Measurements from ENCODE around the gene MACROD2.

The MACROD2 gene

DNA sequence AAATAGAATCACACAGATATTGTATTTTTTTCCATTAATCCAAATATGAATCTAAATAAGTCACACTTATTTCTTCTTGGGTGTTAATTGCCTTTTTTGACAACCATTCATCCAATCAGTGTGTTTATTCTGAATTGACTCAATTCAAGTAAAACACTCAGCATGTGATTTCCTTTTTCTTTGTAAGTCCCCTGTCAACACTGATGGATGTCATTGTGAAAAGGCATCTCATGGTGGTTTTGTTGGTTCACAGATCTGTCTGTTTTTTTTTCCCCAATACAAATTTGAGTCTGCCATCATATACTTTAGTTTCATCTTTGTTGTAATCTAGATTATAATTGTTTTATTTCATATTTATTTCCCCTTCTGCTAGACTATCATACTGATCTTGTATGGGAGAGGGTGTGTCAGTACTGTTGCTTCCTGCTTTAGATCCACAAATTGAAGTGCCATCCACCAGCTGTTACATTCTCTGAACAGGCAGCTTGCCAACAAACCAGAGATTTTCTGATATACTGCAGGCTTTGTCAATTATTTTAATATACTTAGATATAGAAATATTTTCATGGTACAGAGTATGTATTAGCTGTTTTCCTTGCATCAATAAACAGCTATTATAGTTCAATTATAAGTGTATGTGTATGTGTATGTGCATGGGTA, 406.3 kb downstream of the MACROD2 start:
- Histone ChIP-seq H3K27me3 (replicated peaks; ENCODE audit: control insufficient read depth, insufficient read depth, low read length) (no peaks in the 10 kb centered on the region), H3K36me3 (ENCODE audit: control insufficient read depth, insufficient read depth, low read length) (no peaks in the 10 kb centered on the region), H3K4me3 (replicated peaks; ENCODE audit: low read depth, low read length) (no peak overlapping the region)
- peak; percentile 34 for DNase-seq (ENCODE audit: extremely low read depth, insufficient read length)
- TF ChIP-seq, protein P1, sequence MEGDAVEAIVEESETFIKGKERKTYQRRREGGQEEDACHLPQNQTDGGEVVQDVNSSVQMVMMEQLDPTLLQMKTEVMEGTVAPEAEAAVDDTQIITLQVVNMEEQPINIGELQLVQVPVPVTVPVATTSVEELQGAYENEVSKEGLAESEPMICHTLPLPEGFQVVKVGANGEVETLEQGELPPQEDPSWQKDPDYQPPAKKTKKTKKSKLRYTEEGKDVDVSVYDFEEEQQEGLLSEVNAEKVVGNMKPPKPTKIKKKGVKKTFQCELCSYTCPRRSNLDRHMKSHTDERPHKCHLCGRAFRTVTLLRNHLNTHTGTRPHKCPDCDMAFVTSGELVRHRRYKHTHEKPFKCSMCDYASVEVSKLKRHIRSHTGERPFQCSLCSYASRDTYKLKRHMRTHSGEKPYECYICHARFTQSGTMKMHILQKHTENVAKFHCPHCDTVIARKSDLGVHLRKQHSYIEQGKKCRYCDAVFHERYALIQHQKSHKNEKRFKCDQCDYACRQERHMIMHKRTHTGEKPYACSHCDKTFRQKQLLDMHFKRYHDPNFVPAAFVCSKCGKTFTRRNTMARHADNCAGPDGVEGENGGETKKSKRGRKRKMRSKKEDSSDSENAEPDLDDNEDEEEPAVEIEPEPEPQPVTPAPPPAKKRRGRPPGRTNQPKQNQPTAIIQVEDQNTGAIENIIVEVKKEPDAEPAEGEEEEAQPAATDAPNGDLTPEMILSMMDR (IDR thresholded peaks at IDR 0.05; ENCODE audit: insufficient read depth, low read length, poor library complexity, severe bottlenecking), result no peak

DNA sequence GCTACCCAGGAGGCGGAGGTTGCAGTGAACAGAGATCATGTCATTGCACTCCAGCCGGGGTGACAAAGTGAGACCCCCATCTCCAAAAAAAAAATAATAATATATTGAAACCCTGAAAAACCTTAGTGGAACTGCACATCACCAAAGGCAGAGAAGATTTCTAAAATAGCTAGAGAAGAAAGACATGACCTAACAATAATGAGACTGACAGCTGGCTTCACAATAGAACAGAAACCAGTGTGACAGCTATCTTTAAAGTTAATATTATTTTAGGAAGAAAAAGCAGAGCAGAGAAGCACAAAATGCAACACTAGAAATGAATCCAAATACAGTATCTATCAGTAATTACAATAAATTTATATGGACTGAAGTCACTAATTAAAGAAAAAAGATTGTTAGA, 409.2 kb downstream of the MACROD2 start:
- peak; percentile 62 for DNase-seq (ENCODE audit: extremely low read depth, insufficient read length)
- H3K27me3 ChIP-seq (replicated peaks; ENCODE audit: control insufficient read depth, insufficient read depth, low read length), result no peaks in the 10 kb centered on the region
- TF ChIP-seq, protein P1 (IDR thresholded peaks at IDR 0.05; ENCODE audit: insufficient read depth, low read length, poor library complexity, severe bottlenecking), result no peak
- H3K36me3 ChIP-seq (ENCODE audit: control insufficient read depth, insufficient read depth, low read length), result no peaks in the 10 kb centered on the region
- H3K4me3 ChIP-seq (replicated peaks; ENCODE audit: low read depth, low read length), result no peak overlapping the region

DNA sequence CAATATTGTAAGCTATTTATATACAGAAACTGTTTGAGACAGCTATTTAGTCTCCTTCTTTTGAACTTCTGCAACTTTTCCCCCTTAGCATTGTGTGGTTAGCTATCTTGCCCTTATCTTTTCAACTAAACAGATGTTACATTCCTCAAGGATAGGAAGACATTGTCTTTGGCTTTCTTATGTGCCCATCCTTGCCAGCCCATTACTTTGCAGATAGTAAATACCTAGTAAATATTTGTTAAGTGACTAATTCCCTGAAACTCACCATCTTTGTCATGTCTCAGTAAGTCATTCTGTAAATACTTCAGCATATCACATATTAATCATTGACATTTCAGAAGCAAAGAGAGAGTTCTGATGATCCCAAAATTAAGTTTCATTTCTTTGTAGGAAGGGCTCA, 411.2 kb downstream of the MACROD2 start:
- TF ChIP-seq, protein P1 (IDR thresholded peaks at IDR 0.05; ENCODE audit: insufficient read depth, low read length, poor library complexity, severe bottlenecking), result no peak
- no peak for DNase-seq (ENCODE audit: extremely low read depth, insufficient read length)
- H3K36me3 ChIP-seq (ENCODE audit: control insufficient read depth, insufficient read depth, low read length), result no peaks in the 10 kb centered on the region
- no peak overlapping the region for H3K4me3 ChIP-seq (replicated peaks; ENCODE audit: low read depth, low read length)
- no peaks in the 10 kb centered on the region for H3K27me3 ChIP-seq (replicated peaks; ENCODE audit: control insufficient read depth, insufficient read depth, low read length)

DNA sequence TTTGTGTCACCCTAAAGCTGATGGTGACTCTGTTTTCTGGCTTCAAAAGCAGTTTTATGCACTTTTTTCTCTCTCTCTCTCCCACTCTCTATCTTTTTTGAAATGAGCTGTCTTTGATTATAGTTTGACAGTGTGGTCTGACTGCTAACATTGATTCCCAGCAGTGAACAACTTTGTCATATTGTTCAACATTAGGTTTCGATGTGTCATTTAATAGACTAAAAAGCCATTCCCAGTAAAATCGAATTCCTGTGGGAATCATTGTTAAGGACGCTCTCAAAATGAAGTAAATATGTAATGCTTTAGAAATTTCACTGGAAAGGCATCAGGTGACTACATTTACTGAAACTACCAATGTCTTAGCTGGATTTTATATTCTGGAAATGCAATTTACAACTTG, 412.0 kb downstream of the MACROD2 start:
- Histone ChIP-seq H3K36me3 (ENCODE audit: control insufficient read depth, insufficient read depth, low read length) (no peaks in the 10 kb centered on the region), H3K4me3 (replicated peaks; ENCODE audit: low read depth, low read length) (no peak overlapping the region), H3K27me3 (replicated peaks; ENCODE audit: control insufficient read depth, insufficient read depth, low read length) (no peaks in the 10 kb centered on the region)
- TF ChIP-seq, protein P1 (IDR thresholded peaks at IDR 0.05; ENCODE audit: insufficient read depth, low read length, poor library complexity, severe bottlenecking), result no peak
- no peak for DNase-seq (ENCODE audit: extremely low read depth, insufficient read length)

DNA sequence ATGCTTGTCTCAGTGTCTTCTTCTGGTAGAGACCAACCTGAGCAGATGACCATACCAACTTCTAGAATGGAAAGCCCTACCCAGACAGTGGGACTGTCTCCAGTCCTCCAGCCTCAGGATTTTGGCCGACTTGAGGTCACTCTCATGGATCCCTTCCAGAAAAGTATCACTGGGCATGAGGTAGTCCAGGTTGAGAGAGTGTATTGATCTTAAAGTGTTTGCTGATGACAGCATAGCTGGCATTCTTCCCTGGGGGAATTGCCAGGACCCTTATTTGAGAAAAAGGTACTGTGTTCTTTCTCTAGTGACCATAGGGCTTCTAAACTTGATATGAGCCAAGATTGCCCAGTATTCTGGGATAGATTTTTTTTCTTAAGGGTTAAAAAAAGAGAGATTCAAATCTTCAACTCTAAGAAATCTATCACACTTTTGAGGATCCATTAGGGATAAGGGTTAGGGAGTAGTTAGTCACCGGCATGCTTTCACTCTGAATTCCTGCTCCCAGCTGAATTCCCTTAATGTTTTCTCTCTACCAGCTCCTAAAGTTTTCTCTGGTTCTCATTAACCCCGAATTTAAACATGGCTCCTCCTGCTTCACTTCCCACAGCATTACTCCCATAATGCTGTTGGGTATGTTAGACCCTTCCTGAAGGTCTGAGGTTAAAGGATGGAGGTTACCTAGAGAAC, 415.7 kb downstream of the MACROD2 start:
- TF ChIP-seq, protein P1 (IDR thresholded peaks at IDR 0.05; ENCODE audit: insufficient read depth, low read length, poor library complexity, severe bottlenecking), result no peak
- Histone ChIP-seq H3K4me3 (replicated peaks; ENCODE audit: low read depth, low read length) (no peak overlapping the region), H3K36me3 (ENCODE audit: control insufficient read depth, insufficient read depth, low read length) (no peaks in the 10 kb centered on the region), H3K27me3 (replicated peaks; ENCODE audit: control insufficient read depth, insufficient read depth, low read length) (no peaks in the 10 kb centered on the region)
- no peak for DNase-seq (ENCODE audit: extremely low read depth, insufficient read length)

Measured in GM06990 (cell line).